ENCODE measurements around the gene COL15A1.

Gene COL15A1

DNA sequence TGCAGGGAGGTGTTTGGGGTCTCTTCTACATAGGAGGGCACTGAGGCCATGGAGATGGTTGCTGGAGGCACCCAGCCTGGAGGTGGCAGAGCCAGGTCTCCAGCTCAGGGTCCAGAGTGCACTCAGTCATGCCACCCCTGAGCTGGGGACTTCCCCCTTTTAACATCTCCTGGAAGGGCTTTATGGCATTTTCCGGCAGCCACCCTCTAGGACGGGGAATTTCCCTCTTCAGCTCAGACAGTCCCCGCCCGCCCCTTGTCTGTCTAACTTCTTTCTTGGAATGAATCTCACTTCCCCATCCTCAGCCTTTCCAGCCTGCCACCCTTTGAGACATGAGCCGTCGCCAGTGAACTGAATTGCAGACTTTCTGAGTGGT lies 49.9 kb downstream of the COL15A1 start:
- no peak overlapping the region for H3K4me3 ChIP-seq (ENCODE audit: low read depth, low read length)
- DNase-seq (ENCODE audit: low read depth): peak; percentile 63
- TF ChIP-seq CTCF (IDR thresholded peaks at IDR 0.05; ENCODE audit: insufficient read depth, low read depth, low read length, missing control alignments): no peak

DNA sequence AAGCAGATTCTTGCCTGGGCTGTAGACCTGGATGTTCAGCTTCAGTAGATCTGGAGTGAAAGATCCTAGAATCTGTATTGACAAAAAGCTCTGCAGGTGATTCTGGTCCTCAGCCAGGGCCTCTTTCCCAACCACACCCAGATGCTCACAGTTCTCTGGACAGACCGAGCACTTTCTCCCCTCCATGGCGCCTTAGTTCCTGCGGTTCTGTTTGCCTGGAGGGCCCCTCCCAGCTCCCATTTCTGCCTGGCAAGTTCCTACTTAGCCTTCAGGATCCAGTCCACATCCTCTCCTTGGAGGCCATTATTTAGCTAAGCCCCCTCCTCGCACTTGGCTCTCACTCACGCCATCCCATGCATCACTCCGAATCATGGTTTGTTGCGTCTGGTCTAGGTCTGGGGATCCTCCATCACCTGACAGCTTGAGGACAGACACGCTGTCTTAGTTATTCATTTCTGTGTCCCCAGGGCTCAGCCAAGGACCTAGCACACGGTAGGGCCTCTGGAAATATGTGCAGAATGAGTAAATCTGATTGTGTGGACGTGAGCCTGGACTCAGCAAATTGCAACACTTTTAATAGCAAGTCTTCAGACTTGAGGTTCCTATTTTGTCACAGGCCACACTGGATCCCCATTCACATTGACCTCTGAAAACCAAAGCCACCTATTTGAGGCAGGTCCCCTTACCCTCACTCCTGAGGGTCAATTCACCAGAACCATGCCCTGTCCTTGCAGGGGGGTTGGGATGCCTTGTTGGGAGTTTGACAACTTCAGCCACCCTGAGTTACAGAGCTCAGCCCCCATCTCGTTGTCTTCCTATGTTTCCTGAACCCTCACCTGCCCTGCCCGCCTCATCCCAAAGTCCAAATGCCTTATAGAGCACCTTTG lies 50.7 kb downstream of the COL15A1 start:
- TF ChIP-seq CTCF (IDR thresholded peaks at IDR 0.05; ENCODE audit: insufficient read depth, low read depth, low read length, missing control alignments): no peak
- DNase-seq (ENCODE audit: low read depth): no peak
- H3K4me3 ChIP-seq (ENCODE audit: low read depth, low read length): no peak overlapping the region

- DNase-seq (ENCODE audit: low read depth): no peak
- H3K4me3 ChIP-seq (ENCODE audit: low read depth, low read length): no peak overlapping the region
- TF ChIP-seq CTCF (IDR thresholded peaks at IDR 0.05; ENCODE audit: insufficient read depth, low read depth, low read length, missing control alignments): no peak
Measured at GRCh38 chr9:98995059-98995671, 51.5 kb downstream of the COL15A1 start.

DNA sequence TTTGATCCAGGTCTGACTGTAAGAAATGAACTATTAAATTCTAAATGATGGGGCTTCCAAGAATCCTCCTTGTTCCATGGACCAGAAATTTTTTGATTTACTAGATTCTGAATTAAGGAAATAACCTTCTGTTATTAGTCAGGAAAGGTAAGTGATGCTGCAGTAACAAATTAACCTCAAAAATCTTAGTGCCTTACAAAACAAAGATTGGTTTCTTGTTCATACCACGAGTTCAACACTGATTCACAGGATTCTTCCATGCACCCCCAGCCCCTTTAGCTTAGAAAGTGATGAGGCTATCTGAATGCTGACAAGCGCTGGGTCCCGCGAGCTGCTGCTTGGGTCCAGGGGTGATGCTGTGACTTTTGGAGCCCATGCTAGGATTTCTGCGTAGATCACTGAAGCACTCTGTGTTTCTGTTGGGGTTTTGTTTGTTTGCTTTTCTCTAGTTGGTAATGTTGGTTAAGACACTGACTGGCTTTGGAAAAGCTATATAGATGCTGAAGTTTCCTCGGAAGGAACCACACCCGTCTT lies 52.3 kb downstream of the COL15A1 start:
- no peak for TF ChIP-seq CTCF (IDR thresholded peaks at IDR 0.05; ENCODE audit: insufficient read depth, low read depth, low read length, missing control alignments)
- H3K4me3 ChIP-seq (ENCODE audit: low read depth, low read length): no peak overlapping the region
- no peak for DNase-seq (ENCODE audit: low read depth)

GRCh38 chr9:98997604-98998003 lies 53.9 kb downstream of the COL15A1 start:
- no peak overlapping the region for H3K4me3 ChIP-seq (ENCODE audit: low read depth, low read length)
- no peak for TF ChIP-seq CTCF (IDR thresholded peaks at IDR 0.05; ENCODE audit: insufficient read depth, low read depth, low read length, missing control alignments)
- no peak for DNase-seq (ENCODE audit: low read depth)

DNA sequence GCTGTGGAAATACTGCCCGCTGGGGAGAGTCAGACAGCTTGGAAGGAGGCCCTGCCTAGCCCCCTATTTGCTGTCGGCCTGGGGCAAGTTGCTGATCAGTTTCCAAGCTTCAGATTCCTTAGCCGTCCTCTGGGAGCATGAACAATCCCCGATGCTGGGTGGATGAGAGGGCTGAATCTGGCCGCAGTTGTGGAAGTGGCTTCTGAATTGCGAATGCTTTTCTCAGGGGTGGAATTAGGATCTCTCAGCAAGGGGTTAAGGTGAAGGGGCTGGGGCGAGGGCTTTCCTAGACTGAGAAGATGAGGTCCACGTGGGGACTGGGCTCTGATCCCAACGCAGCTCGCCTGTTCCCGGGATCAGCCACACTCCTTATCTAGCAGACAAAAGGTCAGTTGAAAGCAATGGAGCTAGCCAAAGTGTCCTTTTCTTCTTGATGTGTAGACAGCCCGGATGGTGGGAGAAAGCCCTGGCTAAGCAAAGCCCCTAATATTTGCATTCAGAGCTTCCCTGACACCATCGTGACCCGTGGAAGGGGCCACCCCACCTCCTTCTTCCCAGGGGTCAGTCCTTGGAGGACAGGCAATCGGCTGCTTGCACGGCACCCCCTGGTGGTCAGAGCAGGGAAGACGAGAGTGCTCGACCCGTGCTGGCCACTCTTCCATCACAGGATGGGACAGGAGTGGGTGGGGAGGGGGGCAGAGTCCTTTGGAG lies 54.9 kb downstream of the COL15A1 start:
- DNase-seq (ENCODE audit: low read depth): peak; percentile 60
- peak; percentile 90 for TF ChIP-seq CTCF (IDR thresholded peaks at IDR 0.05; ENCODE audit: insufficient read depth, low read depth, low read length, missing control alignments)
- no peak overlapping the region for H3K4me3 ChIP-seq (ENCODE audit: low read depth, low read length)
